HG02571 (cell line): Measurements from ENCODE around the gene PIK3CA.
"Not testable (repeated sequence)": the region's sequence is repeated elsewhere in the genome, so short reads cannot be mapped to it uniquely, and the experiment has no call there.

Source experiments
- ATAC-seq: cut with Tn5 transposase; IDR thresholded peaks from one replicate; pipeline ENCODE4 v1.9.1; 2021; ENCODE audit warnings: mild to moderate bottlenecking, moderate library complexity; ENCODE audit not compliant: unreplicated experiment

Gene PIK3CA

GRCh38 chr3:179147873-179148615 lies at the start of gene PIK3CA:
TSS of gene PIK3CA (plus strand) at chr3:179148357. CDS start at chr3:179198826, 50,469 bp downstream.
- peak; percentile 76 for ATAC-seq

- no peak for ATAC-seq
These were observed 49.6 kb upstream of the PIK3CA start for GRCh38 chr3:179098388-179099077.

DNA sequence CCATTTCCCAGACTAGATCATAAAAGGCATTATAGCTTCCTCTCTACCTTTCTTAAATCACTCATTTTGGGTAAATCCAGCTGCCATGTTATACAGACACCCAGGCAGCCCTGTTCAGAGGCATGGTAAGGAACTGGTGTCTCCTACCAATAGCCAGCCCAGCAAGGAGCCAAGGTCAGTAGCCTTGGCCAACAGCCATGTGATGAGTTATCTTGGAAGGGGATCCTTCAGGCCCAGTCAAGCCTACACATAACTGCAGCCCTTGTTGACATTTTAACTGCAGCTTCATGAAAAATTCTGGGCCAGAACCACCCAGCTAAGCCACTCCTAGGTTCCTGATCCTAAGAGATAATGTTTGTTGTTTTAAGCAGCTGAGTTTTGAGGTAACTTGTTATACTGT lies 47.5 kb upstream of the PIK3CA start:
- no peak for ATAC-seq

- no peak for ATAC-seq
These were observed 42.3 kb upstream of the PIK3CA start for GRCh38 chr3:179105881-179106280.

GRCh38 chr3:179107617-179108016 lies 40.5 kb upstream of the PIK3CA start:
- no peak for ATAC-seq

DNA sequence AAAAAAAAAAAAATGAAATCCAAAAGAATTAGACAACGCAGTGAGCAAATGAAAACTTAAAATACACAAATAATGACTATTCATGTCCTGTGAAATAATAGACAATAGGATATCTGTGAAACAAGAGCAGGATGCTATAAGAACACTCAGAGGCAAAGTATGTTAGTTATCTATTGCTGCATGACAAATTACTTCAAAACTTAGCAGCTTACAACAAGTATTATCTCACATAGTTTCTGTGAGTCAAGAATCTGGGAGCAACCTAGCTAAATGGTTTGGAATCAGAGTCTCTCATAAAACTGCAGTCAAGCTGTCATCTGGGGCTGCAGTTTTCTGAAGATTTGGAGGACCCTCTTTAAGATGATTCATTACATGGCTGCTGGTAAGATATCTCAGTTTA lies 40.1 kb upstream of the PIK3CA start:
- no peak for ATAC-seq

GRCh38 chr3:179113903-179114302 lies 34.3 kb upstream of the PIK3CA start:
- ATAC-seq, result no peak

DNA sequence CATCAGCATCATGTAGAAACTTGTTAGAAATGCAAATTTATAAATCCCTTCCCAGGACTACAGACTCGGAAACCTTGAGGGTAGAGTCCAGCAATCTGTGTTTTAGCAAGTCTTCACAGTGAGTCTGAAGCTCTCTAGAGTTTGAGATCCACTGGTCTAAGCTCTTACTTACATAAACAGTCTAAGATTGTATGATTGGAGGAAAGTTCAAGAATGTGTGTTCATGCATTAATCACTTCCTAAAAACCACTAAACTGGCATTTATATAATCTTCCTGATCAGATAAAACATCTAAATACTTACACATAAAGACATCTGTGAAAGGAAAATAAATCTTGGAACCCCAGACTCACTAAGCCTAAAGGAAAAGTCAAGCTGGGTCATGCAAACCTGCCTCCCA lies 32.7 kb upstream of the PIK3CA start:
- ATAC-seq, result not testable (repeated sequence)

DNA sequence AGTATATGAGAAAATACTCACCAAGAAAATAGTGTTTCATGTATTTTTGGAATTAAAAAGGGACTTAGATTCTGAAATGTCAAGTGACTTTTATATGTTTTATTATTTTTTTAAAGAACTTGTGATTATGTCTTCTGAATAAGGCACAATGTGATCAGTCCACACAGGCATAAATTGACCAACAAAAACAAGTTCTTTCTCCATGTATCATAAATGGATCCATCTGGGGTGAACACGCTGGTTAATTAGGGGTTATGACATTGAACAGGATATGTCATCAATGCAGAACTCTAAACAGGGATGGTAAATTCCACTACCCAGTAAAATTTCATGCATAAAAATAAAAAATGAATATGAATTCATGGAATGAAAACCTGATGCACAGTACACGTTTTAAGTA lies 31.3 kb upstream of the PIK3CA start:
- ATAC-seq, result no peak

GRCh38 chr3:179132191-179132890 lies 15.8 kb upstream of the PIK3CA start:
- ATAC-seq, result not testable (repeated sequence)

DNA sequence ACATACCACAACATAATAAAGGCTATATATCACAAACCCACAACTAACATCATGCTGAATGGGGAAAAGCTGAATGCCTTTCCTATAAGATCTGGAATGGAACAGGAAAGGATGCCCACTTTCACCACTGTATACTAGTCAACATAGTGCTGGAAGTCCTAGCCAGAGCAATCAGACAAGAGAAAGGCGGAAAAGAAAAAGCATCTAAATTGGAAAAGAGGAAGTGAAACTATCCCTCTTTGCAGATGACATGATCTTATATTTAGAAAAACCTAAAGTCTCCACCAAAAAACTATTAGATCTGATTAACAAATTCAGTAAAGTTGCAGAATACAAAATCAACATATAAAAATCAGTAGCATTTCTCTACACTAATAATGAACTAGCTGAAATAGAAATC lies 14.6 kb upstream of the PIK3CA start:
- ATAC-seq, result no peak

DNA sequence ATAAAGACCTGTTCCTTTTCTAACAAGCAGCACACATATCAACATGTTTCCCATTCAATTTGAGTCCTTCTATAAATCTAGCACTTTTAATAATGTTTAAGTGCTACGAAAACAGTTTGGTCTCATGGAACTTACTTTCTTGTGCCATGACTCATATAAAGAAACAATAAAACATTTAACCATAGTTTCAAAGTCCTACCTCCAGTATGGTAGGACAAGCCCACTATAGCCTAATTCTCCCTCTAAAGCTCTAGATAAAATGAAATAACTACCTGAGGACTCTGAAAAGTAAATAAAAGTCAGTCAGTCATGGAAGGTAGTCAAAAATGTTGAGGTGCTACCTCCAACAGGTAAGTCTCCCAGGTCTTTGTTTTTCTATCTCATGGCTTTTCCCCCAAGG lies 12.0 kb upstream of the PIK3CA start:
- no peak for ATAC-seq

DNA sequence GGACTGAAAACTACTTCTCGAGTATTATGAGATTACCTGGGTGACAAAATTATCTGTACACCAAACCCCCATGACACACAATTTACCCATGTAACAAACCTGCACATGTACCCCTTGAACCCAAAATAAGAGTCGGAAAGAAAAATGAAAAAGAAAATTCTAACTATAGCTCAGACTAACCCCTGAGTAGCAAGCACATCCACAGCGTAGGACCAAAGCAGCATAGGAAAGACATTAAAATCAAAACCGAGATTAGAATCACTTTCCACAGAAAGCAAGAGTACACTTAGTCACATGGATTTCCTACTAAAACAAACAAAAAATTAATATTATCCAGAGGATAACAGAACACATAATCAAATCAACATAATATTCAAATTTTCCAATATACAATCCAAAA lies 6.3 kb upstream of the PIK3CA start:
- no peak for ATAC-seq

DNA sequence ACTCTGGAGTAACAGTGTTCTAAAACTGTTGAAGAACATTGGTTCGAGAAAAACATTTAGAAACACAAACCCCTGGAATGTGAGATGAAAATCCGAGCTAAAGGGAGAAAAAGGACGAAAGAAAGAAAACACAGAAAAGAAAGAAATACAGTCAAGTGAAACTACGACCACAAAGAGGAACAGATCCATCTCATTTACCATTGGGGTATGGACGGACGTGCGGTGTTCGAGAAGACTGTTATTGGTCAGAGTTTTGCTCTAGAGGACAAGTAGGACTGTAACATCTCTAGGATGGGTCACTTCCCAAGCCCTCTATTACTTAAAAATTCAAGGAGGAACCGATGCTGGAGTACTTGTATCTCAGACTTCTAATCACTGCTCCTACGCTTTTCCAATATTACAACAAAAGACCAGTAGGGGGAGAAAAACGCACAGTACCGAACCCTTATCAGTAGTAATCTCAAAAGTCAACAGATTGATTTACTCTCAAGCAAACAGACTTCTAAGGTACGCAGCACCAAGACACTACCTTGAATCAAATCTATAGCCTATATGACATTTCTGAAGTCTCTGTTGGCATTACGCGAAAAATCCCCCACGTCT lies 1.1 kb upstream of the PIK3CA start:
- ATAC-seq, result peak; percentile 24

DNA sequence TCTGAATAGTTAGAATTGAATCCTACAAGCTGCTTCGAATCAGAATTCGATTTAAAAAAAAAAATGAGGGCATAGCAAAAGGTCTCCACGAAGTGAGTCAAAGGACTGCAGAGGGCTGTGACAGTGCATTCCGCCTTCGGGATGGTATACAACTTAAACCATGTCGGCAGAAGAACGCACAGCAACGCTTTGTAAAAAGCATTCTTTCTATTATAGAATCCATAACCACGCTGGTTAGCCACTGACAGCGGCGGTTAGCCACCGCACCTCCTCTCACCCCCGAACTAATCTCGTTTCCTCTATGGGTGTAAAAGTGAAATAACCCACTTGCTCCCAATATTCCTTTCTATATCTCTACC lies 664 bp upstream of the PIK3CA start:
- peak; percentile 25 for ATAC-seq

GRCh38 chr3:179148616-179149405 lies 654 bp downstream of the PIK3CA start:
- peak; percentile 27 for ATAC-seq

GRCh38 chr3:179149406-179149867 lies 1.3 kb downstream of the PIK3CA start:
- no peak for ATAC-seq

DNA sequence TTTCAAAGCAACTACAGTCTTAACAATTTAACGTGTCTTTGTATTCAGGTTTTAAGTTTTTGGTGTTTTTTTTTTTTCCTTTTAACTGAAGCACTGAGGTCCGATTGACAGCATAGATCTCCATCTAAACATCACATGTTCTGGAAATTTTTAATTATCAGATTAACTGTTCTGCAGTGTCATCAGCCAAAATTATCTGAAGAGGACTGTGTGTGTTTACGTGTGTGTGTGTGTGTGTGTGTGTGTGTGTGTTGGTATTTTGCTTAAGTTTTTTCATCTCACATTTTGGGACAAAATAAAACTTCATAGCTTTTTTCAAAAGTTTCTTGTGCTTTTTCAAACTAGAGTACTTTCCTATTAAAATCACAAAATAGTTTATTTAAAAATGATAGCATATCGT lies 1.8 kb downstream of the PIK3CA start:
- ATAC-seq, result no peak

DNA sequence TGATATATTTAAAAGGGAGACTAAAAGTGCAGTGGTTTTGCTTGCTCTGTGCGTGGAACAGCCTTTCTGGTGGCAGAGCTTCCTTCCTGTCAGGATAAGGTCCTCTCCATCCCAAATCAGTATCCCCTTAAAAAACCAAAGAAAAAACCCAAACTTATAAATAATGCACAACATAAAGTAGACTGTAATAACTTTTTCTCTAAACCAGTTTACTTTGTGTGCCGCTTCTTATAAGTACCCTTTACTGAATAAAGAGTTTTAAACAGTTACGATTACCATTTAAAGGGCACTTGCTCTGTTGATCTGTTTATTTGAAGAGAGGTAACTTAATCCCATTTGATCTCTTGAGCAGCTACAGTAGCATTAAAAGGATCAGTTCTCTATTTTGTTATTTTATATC lies 2.5 kb downstream of the PIK3CA start:
- no peak for ATAC-seq

DNA sequence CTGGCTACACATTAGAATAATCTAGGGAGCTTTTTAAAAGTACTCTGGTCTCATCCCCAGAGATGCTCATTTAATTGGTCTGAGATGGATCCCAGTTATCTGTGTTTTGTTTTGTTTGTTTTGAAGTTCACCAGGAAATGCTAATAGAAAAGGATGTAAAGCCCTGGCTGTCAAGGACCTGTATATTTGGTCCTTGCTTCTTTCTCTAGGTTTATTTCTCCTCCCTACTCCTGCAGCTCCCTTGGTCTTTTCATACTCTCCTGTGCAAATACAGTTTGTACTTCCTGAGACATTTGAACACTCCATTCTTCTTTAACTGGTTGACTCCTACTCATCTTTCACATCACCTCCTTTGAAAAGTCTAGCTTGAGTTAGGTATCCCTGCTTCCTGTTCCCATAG lies 3.3 kb downstream of the PIK3CA start:
- no peak for ATAC-seq

GRCh38 chr3:179156170-179156569 lies 8.0 kb downstream of the PIK3CA start:
- no peak for ATAC-seq
